Liver (tissue), 9 donors: Measurements from ENCODE around the gene IRAK1. TPM values are rescaled to one million over a fixed set of nuclear protein-coding genes. Genes with fewer than 3 reads are reported as not detected.

Source experiments
- DNase-seq: peaks from one replicate; pipeline ENCODE4 v3.0.0-alpha.2; 2017; ENCODE audit warnings: low spot score
- H3K27ac ChIP-seq, 2 donors: one replicate each; pipeline ENCODE4 v1.7.0; 2013; ENCODE audit warnings: inconsistent platforms in 2 of 2, low read length in 2 of 2, control low read depth in 1 of 2, low read depth in 1 of 2, mild to moderate bottlenecking in 1 of 2
- H3K27me3 ChIP-seq, 4 donors: one replicate each; pipeline versions ENCODE4 v1.6.1 to v1.7.0; 2013; ENCODE audit warnings: low read length in 3 of 4, inconsistent platforms in 1 of 4, mild to moderate bottlenecking in 1 of 4, moderate library complexity in 1 of 4; ENCODE audit not compliant: control insufficient read depth in 4 of 4, insufficient read depth in 4 of 4
- H3K36me3 ChIP-seq, 4 donors: one replicate each; pipeline versions ENCODE4 v1.6.1 to v1.7.0; 2013; ENCODE audit warnings: low read length in 3 of 4, mild to moderate bottlenecking in 3 of 4, low read depth in 1 of 4, moderate library complexity in 1 of 4; ENCODE audit not compliant: control insufficient read depth in 4 of 4, insufficient read depth in 3 of 4
- H3K4me1 ChIP-seq, 4 donors: one replicate each; pipeline versions ENCODE4 v1.6.1 to v1.7.0; 2013; ENCODE audit warnings: low read length in 3 of 4, mild to moderate bottlenecking in 3 of 4, moderate library complexity in 1 of 4; ENCODE audit not compliant: control insufficient read depth in 4 of 4, insufficient read depth in 4 of 4
- H3K4me3 ChIP-seq, 3 donors: one replicate each; pipeline versions ENCODE4 v1.6.1 to v1.7.0; 2013; ENCODE audit warnings: low read length in 3 of 3, control low read depth in 1 of 3, low read depth in 1 of 3, mild to moderate bottlenecking in 1 of 3
- H3K9ac ChIP-seq, 2 donors: one replicate each; pipeline ENCODE4 v1.7.0; 2013; ENCODE audit warnings: low read length in 2 of 2, mild to moderate bottlenecking in 2 of 2, moderate library complexity in 2 of 2, control low read depth in 1 of 2, low read depth in 1 of 2
- H3K9me3 ChIP-seq, 4 donors: one replicate each; pipeline versions ENCODE4 v1.6.1 to v1.7.0; 2013; ENCODE audit warnings: low read length in 3 of 4; ENCODE audit not compliant: control insufficient read depth in 4 of 4
- ATF3 ChIP-seq: IDR thresholded peaks from 2 replicates; pipeline ENCODE4 v1.6.1; 2016; ENCODE audit warnings: antibody characterized with exemption
- CTCF ChIP-seq: fragments of 150-350 bp; IDR thresholded peaks from 2 replicates; pipeline ENCODE4 v1.5.1; 2017; ENCODE audit warnings: improper control_type of control experiment, low read depth, low read length; ENCODE audit not compliant: missing input control
- EGR1 ChIP-seq, 2 donors: IDR thresholded peaks; 2 replicates each; pipeline ENCODE4 v1.6.1; 2016 to 2018; ENCODE audit warnings: antibody characterized with exemption in 2 of 2, low read depth in 2 of 2
- FOXA1 ChIP-seq: IDR thresholded peaks from 2 replicates; pipeline ENCODE4 v1.6.1; 2016; ENCODE audit warnings: antibody characterized with exemption
- FOXA2 ChIP-seq: IDR thresholded peaks from 2 replicates; pipeline ENCODE4 v1.6.1; 2016; ENCODE audit warnings: antibody characterized with exemption
- GABPA ChIP-seq, 2 donors: IDR thresholded peaks in 1 of 2; conservative IDR thresholded peaks in 1 of 2; 2 replicates each; pipeline ENCODE4 v1.6.1; 2016; ENCODE audit warnings: antibody characterized with exemption in 2 of 2, mild to moderate bottlenecking in 1 of 2, moderate library complexity in 1 of 2
- HNF4A ChIP-seq, 2 donors: conservative IDR thresholded peaks; 2 replicates each; pipeline ENCODE4 v1.6.1; 2016; ENCODE audit warnings: antibody characterized with exemption in 2 of 2, mild to moderate bottlenecking in 2 of 2
- HNF4G ChIP-seq: IDR thresholded peaks from 2 replicates; pipeline ENCODE4 v1.6.1; 2016; ENCODE audit warnings: antibody characterized with exemption
- JUND ChIP-seq, 2 donors: IDR thresholded peaks; 2 replicates each; pipeline ENCODE4 v1.6.1; 2016; ENCODE audit warnings: antibody characterized with exemption in 2 of 2
- MAX ChIP-seq: IDR thresholded peaks from 2 replicates; pipeline ENCODE4 v1.6.1; 2016; ENCODE audit warnings: antibody characterized with exemption
- NR2F2 ChIP-seq: IDR thresholded peaks from 2 replicates; pipeline ENCODE4 v1.6.1; 2016; ENCODE audit warnings: antibody characterized with exemption
- RAD21 ChIP-seq, 2 donors: IDR thresholded peaks; 2 replicates each; pipeline ENCODE4 v1.6.1; 2016; ENCODE audit warnings: antibody characterized with exemption in 2 of 2, mild to moderate bottlenecking in 2 of 2
- REST ChIP-seq: IDR thresholded peaks from 2 replicates; pipeline ENCODE4 v1.6.1; 2016; ENCODE audit warnings: antibody characterized with exemption, mild to moderate bottlenecking
- RXRA ChIP-seq, 2 donors: IDR thresholded peaks; 2 replicates each; pipeline ENCODE4 v1.6.1; 2017 to 2018; ENCODE audit warnings: antibody characterized with exemption in 2 of 2, mild to moderate bottlenecking in 1 of 2
- SP1 ChIP-seq: IDR thresholded peaks from 2 replicates; pipeline ENCODE4 v1.6.1; 2018; ENCODE audit warnings: antibody characterized with exemption, mild to moderate bottlenecking
- YY1 ChIP-seq: IDR thresholded peaks from 2 replicates; pipeline ENCODE4 v1.6.1; 2016; ENCODE audit warnings: antibody characterized with exemption, mild to moderate bottlenecking
- ZBTB33 ChIP-seq: IDR thresholded peaks from 2 replicates; pipeline ENCODE4 v1.6.1; 2016; ENCODE audit warnings: antibody characterized with exemption
- WGBS: extraction: QIAGEN DNeasy Blood & Tissue Kit; methylation state at CpG from one replicate; pipeline ENCODE4 v1.1.7; 2013; 5-methylcytosine and 5-hydroxymethylcytosine counted together
- polyA plus RNA-seq, 2 donors: library from polyadenylated mRNA; stranded (reverse) in 1 of 2; unstranded in 1 of 2; fragments of 200-250 nt in 1 of 2; fragments of >200 nt in 1 of 2; fragmentation: Nextera tagmentation in 1 of 2; extraction: Ambion mirVana in 1 of 2; gene quantifications; one replicate each; pipeline versions ENCODE4 v1.2.1 to v1.2.3, GENCODE V29; 2013 to 2015
- total RNA-seq, 2 donors: library from RNA; depleted of rRNA; stranded (reverse); fragments of >200 nt; gene quantifications; one replicate each; pipeline ENCODE4 v1.2.3, GENCODE V29; 2014
- donor health status: healthy.
- donor health status: healthy.
- donor health status: healthy.
- donor health status: healthy.
- donor health status: healthy.

The IRAK1 gene
- total and polyA plus RNA-seq, 4 donors = 17.6 to 55.8 (median 27.4) TPM

- TF ChIP-seq ZBTB33 (no peak), CTCF (no peak), NR2F2 (no peak), FOXA1 (no peak), RXRA (IDR thresholded peaks at IDR 0.05) (no peak)
These were observed 30.4 kb upstream of the IRAK1 start (continued) for GRCh38 chrX:154050113-154050495.

GRCh38 chrX:154049209-154050112 lies 29.8 kb upstream of the IRAK1 start:
- no peak for DNase-seq

More at GRCh38 chrX:154049209-154050112, 29.8 kb upstream of the IRAK1 start:
- Histone ChIP-seq H3K9ac (no peak overlapping the region), H3K4me1 (peaks cover 7 to 26% (median 21%) of the 10 kb centered on the region in 4 donors), H3K36me3 (no peaks in the 10 kb centered on the region), H3K9me3 (no peaks in the 10 kb centered on the region), H3K27ac (peak overlapping the region; percentile 19 to 53), H3K4me3 (no peak overlapping the region), H3K27me3 (peaks cover 0 to 3% (median 0%) of the 10 kb centered on the region in 4 donors)
- 37% methylated on average over 13 of the region's 13 CpGs for WGBS
- TF ChIP-seq JUND (IDR thresholded peaks at IDR 0.05) (no peak), HNF4G (no peak), ATF3 (no peak), HNF4A (conservative IDR thresholded peaks at IDR 0.05) (peak; percentile 61), FOXA2 (no peak), RAD21 (IDR thresholded peaks at IDR 0.05) (peak in 1 of 2 donors; percentile 15), NR2F2 (no peak), MAX (no peak), CTCF (no peak), RXRA (IDR thresholded peaks at IDR 0.05) (peak; percentile 20 to 48), FOXA1 (no peak), EGR1 (IDR thresholded peaks at IDR 0.05; ENCODE audit: low read depth in 2 of 2) (no peak), GABPA (IDR thresholded peaks at IDR 0.05 in 1 of 2, conservative IDR thresholded peaks at IDR 0.05 in 1 of 2) (no peak), YY1 (no peak), ZBTB33 (no peak), SP1 (peak; percentile 37), REST (no peak)
